ENCODE measurements around the gene RPIA.

The RPIA gene

DNA sequence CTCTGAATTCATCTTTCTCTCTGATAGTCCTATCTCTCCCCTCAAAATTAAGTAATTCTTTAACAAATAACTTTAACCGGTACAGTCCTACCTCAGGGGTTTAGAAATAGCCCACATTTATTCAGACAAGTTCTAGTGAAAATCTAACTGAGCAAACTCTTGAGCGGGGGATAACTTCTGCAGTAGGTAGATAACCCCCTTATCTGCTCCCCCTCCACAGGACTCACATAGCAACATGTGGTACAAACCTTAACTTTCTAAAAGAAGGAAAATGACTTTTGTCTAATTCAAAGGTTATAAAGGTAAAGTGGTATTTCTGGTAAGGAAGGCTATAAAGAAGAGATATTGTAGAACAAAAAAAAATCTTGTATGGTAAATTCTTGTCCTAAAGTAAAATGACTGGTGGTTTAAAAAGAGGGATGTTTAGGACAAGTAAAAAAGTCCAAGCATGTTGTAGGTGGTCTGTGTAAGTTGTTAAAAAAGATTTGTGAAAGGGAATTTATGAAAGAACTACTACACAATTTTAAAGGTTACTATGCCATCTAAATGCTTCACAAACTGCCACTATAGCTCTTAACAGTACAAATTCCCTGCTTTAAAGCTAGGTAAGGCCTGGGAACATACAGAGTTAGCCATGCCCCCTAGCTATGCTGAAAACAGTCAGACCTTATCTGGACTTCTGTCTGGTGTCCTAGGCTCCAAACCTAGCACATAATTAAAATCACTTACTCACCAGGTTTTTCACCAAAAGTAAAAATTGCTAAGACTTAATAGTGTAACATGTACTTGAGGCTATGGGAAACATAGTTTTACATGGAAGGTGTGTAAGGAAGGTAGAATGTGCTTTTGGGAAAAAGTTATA is 8.1 kb upstream of the RPIA start:
- no peak for ATAC-seq

GRCh38 chr2:88684519-88684918 is 7.0 kb upstream of the RPIA start:
- TF ChIP-seq TCF4 (CRISPR knock-in tag; IDR thresholded peaks at IDR 0.05; ENCODE audit: borderline replicate concordance) (no peak), ZNF8 (CRISPR knock-in tag; IDR thresholded peaks at IDR 0.05) (no peak), SNAI2 (CRISPR knock-in tag; IDR thresholded peaks at IDR 0.05) (no peak), ZC3H10 (CRISPR knock-in tag; IDR thresholded peaks at IDR 0.05) (no peak), POU6F1 (CRISPR knock-in tag; IDR thresholded peaks at IDR 0.05; ENCODE audit: borderline replicate concordance, low read depth) (no peak), CREB5 (CRISPR knock-in tag; IDR thresholded peaks at IDR 0.05; ENCODE audit: low read depth) (no peak), CSRNP3 (CRISPR knock-in tag; IDR thresholded peaks at IDR 0.05) (no peak), PPARA (CRISPR knock-in tag; IDR thresholded peaks at IDR 0.05; ENCODE audit: borderline replicate concordance) (no peak), PATZ1 (CRISPR knock-in tag; IDR thresholded peaks at IDR 0.05; ENCODE audit: borderline replicate concordance) (no peak), RARB (CRISPR knock-in tag; IDR thresholded peaks at IDR 0.05) (no peak)
- no peak for ATAC-seq

More for the DNA sequence above, 8.1 kb upstream of the RPIA start:
- TF ChIP-seq TCF4 (CRISPR knock-in tag; IDR thresholded peaks at IDR 0.05; ENCODE audit: borderline replicate concordance) (no peak), RARB (CRISPR knock-in tag; IDR thresholded peaks at IDR 0.05) (no peak), ZC3H10 (CRISPR knock-in tag; IDR thresholded peaks at IDR 0.05) (no peak), TOX (CRISPR knock-in tag; IDR thresholded peaks at IDR 0.05; ENCODE audit: borderline replicate concordance) (no peak), GLIS3 (CRISPR knock-in tag; IDR thresholded peaks at IDR 0.05) (no peak), ZNF70 (CRISPR knock-in tag; IDR thresholded peaks at IDR 0.05) (no peak), ARNTL (CRISPR knock-in tag; IDR thresholded peaks at IDR 0.05; ENCODE audit: borderline replicate concordance, low read depth) (no peak), CREB5 (CRISPR knock-in tag; IDR thresholded peaks at IDR 0.05; ENCODE audit: low read depth) (no peak), CSRNP3 (CRISPR knock-in tag; IDR thresholded peaks at IDR 0.05) (no peak), SNAI2 (CRISPR knock-in tag; IDR thresholded peaks at IDR 0.05) (no peak), OSR1 (CRISPR knock-in tag; IDR thresholded peaks at IDR 0.05) (no peak), BACH2 (CRISPR knock-in tag; IDR thresholded peaks at IDR 0.05; ENCODE audit: borderline replicate concordance) (no peak), PATZ1 (CRISPR knock-in tag; IDR thresholded peaks at IDR 0.05; ENCODE audit: borderline replicate concordance) (no peak), CSDC2 (CRISPR knock-in tag; IDR thresholded peaks at IDR 0.05) (no peak), ZNF565 (CRISPR knock-in tag; conservative IDR thresholded peaks at IDR 0.05; ENCODE audit: low read depth) (no peak)

Data from SK-N-SH treated with all-trans-retinoic acid at 6 μM for 48 hours (cell line).